Colonic mucosa (tissue), 4 donors: ENCODE data around the gene EYS. TPM values are rescaled to one million over a fixed set of nuclear protein-coding genes. Genes with fewer than 3 reads are reported as not detected.

Source experiments
- DNase-seq: peaks from one replicate; pipeline ENCODE4 v3.0.0-alpha.2; 2020
- H3K27ac ChIP-seq: fragments of 200-600 bp; one replicate; pipeline ENCODE4 v1.8.0; 2021
- H3K27me3 ChIP-seq: fragments of 200-600 bp; one replicate; pipeline ENCODE4 v1.8.0; 2021
- H3K36me3 ChIP-seq: fragments of 200-600 bp; one replicate; pipeline ENCODE4 v1.8.0; 2021
- H3K4me1 ChIP-seq: fragments of 200-600 bp; one replicate; pipeline ENCODE4 v1.8.0; 2021; ENCODE audit warnings: mild to moderate bottlenecking
- H3K4me3 ChIP-seq: fragments of 200-600 bp; one replicate; pipeline ENCODE4 v1.8.0; 2021
- H3K9ac ChIP-seq, 2 donors: one replicate each; pipeline ENCODE4 v1.7.0; 2013; ENCODE audit warnings: control low read depth in 2 of 2, low read depth in 2 of 2, low read length in 2 of 2
- H3K9me3 ChIP-seq: fragments of 200-600 bp; one replicate; pipeline ENCODE4 v1.8.0; 2021
- intact Hi-C: fragments of 100-400 bp; cut with DNase I; formaldehyde crosslinking; loops from one replicate; pipeline ENCODE4 v1.14.1; 2022
- total RNA-seq, 2 donors: library from RNA; stranded (reverse); fragmentation: NEBNext Ultra II Directional in 1 of 2; extraction: Animal tissue kit (Norgen Biotek cat#: 25700) in 1 of 2; gene quantifications; one replicate each; pipeline ENCODE4 v1.2.1, GENCODE V29; 2021
- TF ChIP-seq, protein P1 (sequence below): fragments of 200-600 bp; IDR thresholded peaks from one replicate; pipeline ENCODE4 v1.8.0; 2022; ENCODE audit warnings: antibody characterized with exemption, mild to moderate bottlenecking
- donor health status: healthy.
- donor health status: DM: no; HTN: no; CAD: no.
- donor health status: DM: no; HTN: no; CAD: no.

EYS gene
- total RNA-seq, 2 donors from 2014 or later = 0.64 to 0.82 TPM

- TF ChIP-seq, protein P1, sequence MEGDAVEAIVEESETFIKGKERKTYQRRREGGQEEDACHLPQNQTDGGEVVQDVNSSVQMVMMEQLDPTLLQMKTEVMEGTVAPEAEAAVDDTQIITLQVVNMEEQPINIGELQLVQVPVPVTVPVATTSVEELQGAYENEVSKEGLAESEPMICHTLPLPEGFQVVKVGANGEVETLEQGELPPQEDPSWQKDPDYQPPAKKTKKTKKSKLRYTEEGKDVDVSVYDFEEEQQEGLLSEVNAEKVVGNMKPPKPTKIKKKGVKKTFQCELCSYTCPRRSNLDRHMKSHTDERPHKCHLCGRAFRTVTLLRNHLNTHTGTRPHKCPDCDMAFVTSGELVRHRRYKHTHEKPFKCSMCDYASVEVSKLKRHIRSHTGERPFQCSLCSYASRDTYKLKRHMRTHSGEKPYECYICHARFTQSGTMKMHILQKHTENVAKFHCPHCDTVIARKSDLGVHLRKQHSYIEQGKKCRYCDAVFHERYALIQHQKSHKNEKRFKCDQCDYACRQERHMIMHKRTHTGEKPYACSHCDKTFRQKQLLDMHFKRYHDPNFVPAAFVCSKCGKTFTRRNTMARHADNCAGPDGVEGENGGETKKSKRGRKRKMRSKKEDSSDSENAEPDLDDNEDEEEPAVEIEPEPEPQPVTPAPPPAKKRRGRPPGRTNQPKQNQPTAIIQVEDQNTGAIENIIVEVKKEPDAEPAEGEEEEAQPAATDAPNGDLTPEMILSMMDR = no peak
- Histone ChIP-seq H3K9me3 (no peaks in the 10 kb centered on the region), H3K27ac (no peak overlapping the region), H3K4me3 (no peak overlapping the region), H3K27me3 (no peaks in the 10 kb centered on the region), H3K36me3 (no peaks in the 10 kb centered on the region), H3K4me1 (no peaks in the 10 kb centered on the region), H3K9ac (no peak overlapping the region)
- intact Hi-C loops = no loop called here
- no peak for DNase-seq
Observed at GRCh38 chr6:64803470-64804166, 903.4 kb downstream of the EYS start.

DNA sequence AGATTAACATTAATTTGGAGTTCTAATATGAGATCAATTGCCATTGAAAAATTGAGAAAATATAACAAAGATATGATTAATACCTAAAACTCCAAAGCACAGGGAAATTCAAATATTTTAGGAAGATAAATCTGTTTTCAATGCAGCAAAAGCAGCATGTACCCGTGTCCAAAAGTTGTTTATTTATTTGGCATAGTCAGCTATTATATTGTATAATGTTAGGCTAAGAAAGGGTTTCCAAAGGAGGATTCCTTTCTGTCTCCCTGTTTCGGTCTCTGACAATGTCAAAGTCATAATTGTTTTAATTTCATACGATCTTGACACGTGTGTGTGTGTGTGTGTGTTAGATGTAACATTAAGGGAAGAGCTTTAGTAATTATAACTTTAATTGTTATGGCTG, 914.5 kb downstream of the EYS start:
- no peaks in the 10 kb centered on the region for H3K36me3 ChIP-seq
- H3K27ac ChIP-seq = no peak overlapping the region
- H3K4me3 ChIP-seq = no peak overlapping the region
- no peak overlapping the region for H3K9ac ChIP-seq
- intact Hi-C loops = no loop called here
- no peak for DNase-seq
- H3K9me3 ChIP-seq = no peaks in the 10 kb centered on the region
- TF ChIP-seq, protein P1 = no peak
- no peaks in the 10 kb centered on the region for H3K4me1 ChIP-seq
- no peaks in the 10 kb centered on the region for H3K27me3 ChIP-seq

GRCh38 chr6:64789476-64789875, 917.5 kb downstream of the EYS start:
- Histone ChIP-seq H3K9me3 (no peaks in the 10 kb centered on the region), H3K36me3 (no peaks in the 10 kb centered on the region), H3K9ac (no peak overlapping the region), H3K27me3 (no peaks in the 10 kb centered on the region), H3K4me1 (no peaks in the 10 kb centered on the region), H3K27ac (no peak overlapping the region), H3K4me3 (no peak overlapping the region)
- TF ChIP-seq, protein P1 = no peak
- intact Hi-C loops = no loop called here
- DNase-seq = no peak

DNA sequence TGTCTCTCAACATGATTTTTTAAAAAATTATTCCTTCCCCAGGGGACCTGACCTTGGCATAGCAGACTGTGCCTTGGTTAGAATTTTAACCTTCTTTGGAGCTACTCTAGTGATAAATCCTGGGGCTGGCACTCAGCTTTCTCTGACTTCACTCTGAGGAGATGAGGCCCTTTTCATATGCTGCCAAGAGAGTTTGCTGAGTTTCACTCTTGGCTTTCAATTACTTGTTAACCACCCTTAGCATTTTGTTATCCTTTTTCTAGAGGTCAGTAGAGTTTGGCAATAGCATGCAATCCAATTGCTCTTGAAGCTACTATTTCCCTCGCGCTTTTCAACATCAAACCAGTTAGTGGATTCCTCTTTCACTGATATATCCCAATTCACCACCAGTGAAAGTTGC, 920.3 kb downstream of the EYS start:
- Histone ChIP-seq H3K27ac (no peak overlapping the region), H3K27me3 (no peaks in the 10 kb centered on the region), H3K9me3 (no peaks in the 10 kb centered on the region), H3K4me1 (no peaks in the 10 kb centered on the region), H3K9ac (no peak overlapping the region), H3K4me3 (no peak overlapping the region), H3K36me3 (no peaks in the 10 kb centered on the region)
- TF ChIP-seq, protein P1 = no peak
- intact Hi-C loops = no loop called here
- DNase-seq = no peak

- Histone ChIP-seq H3K9ac (no peak overlapping the region), H3K27ac (no peak overlapping the region), H3K4me1 (no peaks in the 10 kb centered on the region), H3K4me3 (no peak overlapping the region), H3K9me3 (no peaks in the 10 kb centered on the region), H3K36me3 (no peaks in the 10 kb centered on the region), H3K27me3 (no peaks in the 10 kb centered on the region)
- TF ChIP-seq, protein P1 = no peak
- intact Hi-C loops = no loop called here
- DNase-seq = no peak
Observed at GRCh38 chr6:64782877-64783276, 924.1 kb downstream of the EYS start.
